Kidney (tissue), 14 donors: Measurements from ENCODE around the gene DOHH. TPM values are rescaled to one million over a fixed set of nuclear protein-coding genes. Genes with fewer than 3 reads are reported as not detected.

Experiments
- DNase-seq, 5 donors: peaks; one replicate each; pipeline ENCODE4 v3.0.0-alpha.2; 2013 to 2020
- FAIRE-seq: peaks from 2 replicates; lab custom pipeline; 2012; peaks lifted over from hg19 to GRCh38; lab: Jason Lieb, UNC
- H3K27ac ChIP-seq, 2 donors: one replicate each; pipeline ENCODE4 v1.7.0; 2013; ENCODE audit warnings: low read depth in 2 of 2, low read length in 2 of 2, inconsistent platforms in 1 of 2
- H3K27me3 ChIP-seq: one replicate; pipeline ENCODE4 v1.7.1; 2013; ENCODE audit warnings: low read length, inconsistent platforms; ENCODE audit not compliant: control insufficient read depth, insufficient read depth
- H3K36me3 ChIP-seq, 3 donors: one replicate each; pipeline versions ENCODE4 v1.7.0 to v1.7.1; 2013; ENCODE audit warnings: low read length in 3 of 3, control low read depth in 1 of 3, inconsistent platforms in 1 of 3; ENCODE audit not compliant: insufficient read depth in 3 of 3, control insufficient read depth in 2 of 3
- H3K4me1 ChIP-seq, 3 donors: one replicate each; pipeline versions ENCODE4 v1.7.0 to v1.7.1; 2013; ENCODE audit warnings: low read length in 3 of 3, inconsistent platforms in 1 of 3, low read depth in 1 of 3; ENCODE audit not compliant: control insufficient read depth in 2 of 3, insufficient read depth in 2 of 3
- H3K4me3 ChIP-seq, 3 donors: one replicate each; pipeline versions ENCODE4 v1.7.0 to v1.8.1; 2013; ENCODE audit warnings: low read length in 3 of 3, control low read depth in 1 of 3, inconsistent platforms in 1 of 3
- H3K9ac ChIP-seq, 3 donors: one replicate each; pipeline versions ENCODE4 v1.7.0 to v1.7.1; 2013; ENCODE audit warnings: low read length in 3 of 3, control low read depth in 1 of 3, inconsistent platforms in 1 of 3
- H3K9me3 ChIP-seq, 3 donors: one replicate each; pipeline versions ENCODE4 v1.7.0 to v1.7.1; 2013; ENCODE audit warnings: low read length in 3 of 3, control low read depth in 1 of 3, inconsistent platforms in 1 of 3; ENCODE audit not compliant: control insufficient read depth in 2 of 3, insufficient read depth in 1 of 3
- CTCF ChIP-seq: IDR thresholded peaks from 3 replicates; pipeline ENCODE4 v1.5.1; 2012; ENCODE audit warnings: mild to moderate bottlenecking, moderate library complexity, borderline replicate concordance; ENCODE audit not compliant: insufficient read depth; ENCODE audit errors: extremely low read depth
- intact Hi-C: fragments of 100-400 bp; cut with DNase I; formaldehyde crosslinking; loops from one replicate; pipeline ENCODE4 v1.11.1; 2022
- polyA plus RNA-seq: library from polyadenylated mRNA; stranded (reverse); fragments of 350-450 nt; fragmentation: Illumina TruSeq; extraction: RNeasy Lipid Tissue Mini Kit (QIAGEN cat#74804); gene quantifications from one replicate; pipeline ENCODE4 v1.2.3, GENCODE V29; 2014; ENCODE audit warnings: low read depth, low replicate concordance; ENCODE audit not compliant: insufficient read depth
- total RNA-seq: library from RNA; stranded (reverse); fragmentation: NEBNext Ultra II Directional; extraction: Animal tissue kit (Norgen Biotek cat#: 25700); gene quantifications from one replicate; pipeline ENCODE4 v1.2.1, GENCODE V29; 2021
- donor health status: control.
- donor health status: control.
- donor health status: control.
- donor health status: control.
- donor health status: control.
- donor health status: DM: yes; HTN: yes; CAD: no.
- donor health status: Normal renal cell carcinoma (clear cell type).

Gene DOHH
- total and polyA plus RNA-seq, 2 donors from 2014 or later, result 12.2 to 20.2 TPM

- no peak overlapping the region for H3K4me3 ChIP-seq
- H3K9me3 ChIP-seq, result no peaks in the 10 kb centered on the region
- FAIRE-seq, result no peak
- no peak overlapping the region for H3K9ac ChIP-seq
- H3K4me1 ChIP-seq, result no peaks in the 10 kb centered on the region
- no peak for TF ChIP-seq CTCF
- H3K27me3 ChIP-seq, result no peaks in the 10 kb centered on the region
- peaks cover 0 to 9% (median 0%) of the 10 kb centered on the region in 3 donors for H3K36me3 ChIP-seq
- intact Hi-C loops, result no loop called here
- peak in 1 of 5 donors; percentile 45 for DNase-seq
- no peak overlapping the region for H3K27ac ChIP-seq
Observed at GRCh38 chr19:3543150-3544057, 42.9 kb upstream of the DOHH start.

- TF ChIP-seq CTCF, result no peak
- FAIRE-seq (no peak), DNase-seq (no peak)
- Histone ChIP-seq H3K27ac (no peak overlapping the region), H3K9me3 (no peaks in the 10 kb centered on the region), H3K36me3 (peaks cover 0 to 12% (median 4%) of the 10 kb centered on the region in 3 donors), H3K27me3 (no peaks in the 10 kb centered on the region), H3K4me3 (no peak overlapping the region), H3K9ac (no peak overlapping the region), H3K4me1 (no peaks in the 10 kb centered on the region)
- intact Hi-C loops, result no loop called here
Observed at GRCh38 chr19:3539756-3540118, 39.3 kb upstream of the DOHH start.

GRCh38 chr19:3538965-3539755 is 38.7 kb upstream of the DOHH start, which contains the start of gene TEKTIP1:
Gene TEKTIP1 (plus strand): TSS chr19:3539174. CDS start chr19:3539178, 4 bp downstream.
- peak in 3 of 5 donors; percentile 24 to 69 (median 46) for DNase-seq
- Histone ChIP-seq H3K4me3 (no peak within 1 kb of the TSS), H3K4me1 (no peaks in the 10 kb centered on the region), H3K9ac (no peak within 1 kb of the TSS), H3K36me3 (peaks cover 0 to 11% (median 4%) of the 10 kb centered on the region in 3 donors), H3K27me3 (no peaks in the 10 kb centered on the region), H3K27ac (no peak within 1 kb of the TSS), H3K9me3 (no peaks in the 10 kb centered on the region)
- intact Hi-C loops, result no loop called here
- FAIRE-seq, result no peak
- no peak for TF ChIP-seq CTCF
